Ovary (tissue), 3 donors: ENCODE data around the gene SEC24C.

Source experiments
- POLR2A ChIP-seq: fragments of 450-650 bp; IDR thresholded peaks from one replicate; pipeline ENCODE4 v1.6.1; 2017; ENCODE audit warnings: antibody characterized with exemption, mild to moderate bottlenecking, moderate library complexity
- TF ChIP-seq, protein P1 (sequence below), 3 donors: fragments of 450-650 bp in 2 of 3; fragments of 200-600 bp in 1 of 3; IDR thresholded peaks; one replicate each; pipeline versions ENCODE4 v1.5.1 to v1.8.0; 2016 to 2022; ENCODE audit warnings: antibody characterized with exemption in 3 of 3, mild to moderate bottlenecking in 1 of 3
- donor health status: DM: no; HTN: no; CAD: no.

DNA sequence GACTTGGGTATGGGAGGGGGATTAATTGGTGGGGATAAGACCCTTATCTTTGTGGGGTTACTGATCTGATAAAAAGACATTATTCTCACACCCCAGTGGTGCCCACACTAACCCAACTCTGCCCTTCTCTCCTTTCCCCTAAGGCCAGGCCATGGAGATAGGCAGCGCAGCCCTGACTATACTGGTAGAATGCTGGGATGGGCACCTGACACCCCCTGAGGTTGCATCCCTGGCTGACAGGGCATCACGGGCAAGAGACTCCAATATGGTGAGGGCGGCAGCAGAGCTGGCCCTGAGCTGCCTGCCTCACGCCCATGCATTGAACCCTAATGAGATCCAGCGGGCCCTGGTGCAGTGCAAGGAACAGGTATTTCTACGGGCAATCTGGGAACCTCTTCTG, 53.9 kb downstream of the SEC24C start:
- TF ChIP-seq, protein P1, sequence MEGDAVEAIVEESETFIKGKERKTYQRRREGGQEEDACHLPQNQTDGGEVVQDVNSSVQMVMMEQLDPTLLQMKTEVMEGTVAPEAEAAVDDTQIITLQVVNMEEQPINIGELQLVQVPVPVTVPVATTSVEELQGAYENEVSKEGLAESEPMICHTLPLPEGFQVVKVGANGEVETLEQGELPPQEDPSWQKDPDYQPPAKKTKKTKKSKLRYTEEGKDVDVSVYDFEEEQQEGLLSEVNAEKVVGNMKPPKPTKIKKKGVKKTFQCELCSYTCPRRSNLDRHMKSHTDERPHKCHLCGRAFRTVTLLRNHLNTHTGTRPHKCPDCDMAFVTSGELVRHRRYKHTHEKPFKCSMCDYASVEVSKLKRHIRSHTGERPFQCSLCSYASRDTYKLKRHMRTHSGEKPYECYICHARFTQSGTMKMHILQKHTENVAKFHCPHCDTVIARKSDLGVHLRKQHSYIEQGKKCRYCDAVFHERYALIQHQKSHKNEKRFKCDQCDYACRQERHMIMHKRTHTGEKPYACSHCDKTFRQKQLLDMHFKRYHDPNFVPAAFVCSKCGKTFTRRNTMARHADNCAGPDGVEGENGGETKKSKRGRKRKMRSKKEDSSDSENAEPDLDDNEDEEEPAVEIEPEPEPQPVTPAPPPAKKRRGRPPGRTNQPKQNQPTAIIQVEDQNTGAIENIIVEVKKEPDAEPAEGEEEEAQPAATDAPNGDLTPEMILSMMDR (IDR thresholded peaks at IDR 0.05) = no peak
- TF ChIP-seq POLR2A = no peak
